ENCODE data around the gene SAC3D1.

Gene SAC3D1

GRCh38 chr11:65027213-65028067 lies 13.6 kb upstream of the SAC3D1 start, which contains the start of gene SNX15:
Gene SNX15, plus strand, starts transcription at chr11:65027439. Its CDS starts 99 bp downstream, at chr11:65027538.
- DNase-seq = peak; percentile 97

- DNase-seq = no peak
Measured at GRCh38 chr11:65032216-65032615, 8.8 kb upstream of the SAC3D1 start.

- DNase-seq = no peak
Measured at GRCh38 chr11:65034423-65034822, 6.6 kb upstream of the SAC3D1 start.

- DNase-seq = no peak
Measured at GRCh38 chr11:65035579-65035978, 5.4 kb upstream of the SAC3D1 start.

GRCh38 chr11:65036931-65037330 lies 4.1 kb upstream of the SAC3D1 start:
- no peak for DNase-seq

GRCh38 chr11:65040520-65040846 lies 527 bp upstream of the SAC3D1 start:
- no peak for DNase-seq

GRCh38 chr11:65042891-65043290 lies 1.9 kb downstream of the SAC3D1 start:
- no peak for DNase-seq

GRCh38 chr11:65043881-65044501 lies 3.0 kb downstream of the SAC3D1 start:
- no peak for DNase-seq

- no peak for DNase-seq
Measured at GRCh38 chr11:65045061-65045460, 4.1 kb downstream of the SAC3D1 start.

GRCh38 chr11:65045728-65046127 lies 4.7 kb downstream of the SAC3D1 start:
- DNase-seq = no peak

- DNase-seq = peak; percentile 8
Measured at GRCh38 chr11:65047581-65048422, 6.8 kb downstream of the SAC3D1 start.

GRCh38 chr11:65051398-65051858 lies 10.4 kb downstream of the SAC3D1 start:
- DNase-seq = no peak

GRCh38 chr11:65053827-65054508 lies 13.0 kb downstream of the SAC3D1 start:
- peak; percentile 40 for DNase-seq

- DNase-seq = no peak
Measured at GRCh38 chr11:65055538-65055937, 14.5 kb downstream of the SAC3D1 start.

- DNase-seq = no peak
Measured at GRCh38 chr11:65056999-65057398, 16.0 kb downstream of the SAC3D1 start.

GRCh38 chr11:65057526-65057925 lies 16.5 kb downstream of the SAC3D1 start:
- no peak for DNase-seq

- no peak for DNase-seq
Measured at GRCh38 chr11:65058012-65058411, 17.0 kb downstream of the SAC3D1 start.

- DNase-seq = no peak
Measured at GRCh38 chr11:65058419-65059054, 17.5 kb downstream of the SAC3D1 start, which contains the start of gene NAALADL1. Gene NAALADL1, minus strand, starts transcription at chr11:65058553. Its CDS starts 32 bp downstream, at chr11:65058521.

GRCh38 chr11:65059523-65059922 lies 18.5 kb downstream of the SAC3D1 start:
- no peak for DNase-seq

GRCh38 chr11:65059959-65060824 lies 19.2 kb downstream of the SAC3D1 start:
- DNase-seq = no peak

- DNase-seq = no peak
Measured at GRCh38 chr11:65060913-65061408, 20.0 kb downstream of the SAC3D1 start.

All from CD4-positive, alpha-beta T cell treated with Interleukin-17A for 1 hour (primary cell).